GOT3 (cell line): ENCODE measurements around the gene STRA6.

Experiments
- DNase-seq: peaks from one replicate; lab custom pipeline; 2025; ENCODE audit warnings: mixed read lengths; lab: John Stamatoyannopoulos, UW

The STRA6 gene

GRCh38 chr15:74206801-74207281 lies 4.3 kb upstream of the STRA6 start:
- no peak for DNase-seq

- no peak for DNase-seq
Measured at GRCh38 chr15:74205582-74205947, 3.0 kb upstream of the STRA6 start.

- DNase-seq: no peak
Measured at GRCh38 chr15:74203914-74204431, 1.4 kb upstream of the STRA6 start.

- DNase-seq: no peak
Measured at GRCh38 chr15:74201710-74202420, 722 bp downstream of the STRA6 start.

GRCh38 chr15:74200871-74201419 lies 1.6 kb downstream of the STRA6 start:
- DNase-seq: no peak

GRCh38 chr15:74200412-74200815 lies 2.2 kb downstream of the STRA6 start:
- no peak for DNase-seq

- no peak for DNase-seq
Measured at GRCh38 chr15:74199297-74199652, 3.3 kb downstream of the STRA6 start.

- DNase-seq: no peak
Measured at GRCh38 chr15:74197176-74197965, 5.2 kb downstream of the STRA6 start.

GRCh38 chr15:74196175-74196574 lies 6.4 kb downstream of the STRA6 start:
- peak; percentile 29 for DNase-seq

GRCh38 chr15:74194572-74195559 lies 7.7 kb downstream of the STRA6 start:
- no peak for DNase-seq

GRCh38 chr15:74193905-74194304 lies 8.7 kb downstream of the STRA6 start:
- DNase-seq: no peak

GRCh38 chr15:74193299-74193718 lies 9.3 kb downstream of the STRA6 start:
- peak; percentile 17 for DNase-seq

GRCh38 chr15:74192751-74193150 lies 9.8 kb downstream of the STRA6 start:
- DNase-seq: no peak

- no peak for DNase-seq
Measured at GRCh38 chr15:74191798-74192197, 10.8 kb downstream of the STRA6 start.

- DNase-seq: no peak
Measured at GRCh38 chr15:74188216-74188615, 14.4 kb downstream of the STRA6 start.

- no peak for DNase-seq
Measured at GRCh38 chr15:74185710-74186348, 16.8 kb downstream of the STRA6 start.

- DNase-seq: no peak
Measured at GRCh38 chr15:74184582-74185091, 17.9 kb downstream of the STRA6 start.

- no peak for DNase-seq
Measured at GRCh38 chr15:74182131-74182530, 20.5 kb downstream of the STRA6 start.

- no peak for DNase-seq
Measured at GRCh38 chr15:74180881-74181602, 21.5 kb downstream of the STRA6 start.
